ENCODE data around the gene CEP112.

GRCh38 chr17:65696739-65697394, 495.1 kb downstream of the CEP112 start:
- no peak for TF ChIP-seq REST (IDR thresholded peaks at IDR 0.05)
- TF ChIP-seq CTCF (IDR thresholded peaks at IDR 0.05; ENCODE audit: low read depth, low read length, missing input control) = no peak
- TF ChIP-seq TAF1 (conservative IDR thresholded peaks at IDR 0.05) = no peak
- no peak for TF ChIP-seq RXRA (IDR thresholded peaks at IDR 0.05)
- no peak for TF ChIP-seq RAD21 (IDR thresholded peaks at IDR 0.05)
- TF ChIP-seq YY1 (IDR thresholded peaks at IDR 0.05) = no peak
- TF ChIP-seq MAX (IDR thresholded peaks at IDR 0.05) = no peak
- TF ChIP-seq ATF3 (IDR thresholded peaks at IDR 0.05) = no peak
- no peak for TF ChIP-seq NR2F2 (IDR thresholded peaks at IDR 0.05)
- no peak for TF ChIP-seq SP1 (IDR thresholded peaks at IDR 0.05)
- TF ChIP-seq GABPA (IDR thresholded peaks at IDR 0.05 in 1 of 2, conservative IDR thresholded peaks at IDR 0.05 in 1 of 2) = no peak
- TF ChIP-seq JUND (IDR thresholded peaks at IDR 0.05) = no peak
- TF ChIP-seq FOXA1 (IDR thresholded peaks at IDR 0.05) = no peak

Data from liver (tissue), 3 donors.